ENCODE measurements around the gene ARFIP1. TPM values are rescaled to one million over a fixed set of nuclear protein-coding genes. Genes with fewer than 3 reads are reported as not detected.

ARFIP1 gene
- total and polyA plus RNA-seq, 2 donors = 18.5 to 26.7 TPM

- peaks cover 53 to 69% of the 10 kb centered on the region in 2 donors for H3K27me3 ChIP-seq (ENCODE audit: control insufficient read depth in 2 of 2, insufficient read depth in 1 of 2, low read length in 1 of 2)
- no peaks in the 10 kb centered on the region for H3K36me3 ChIP-seq (ENCODE audit: control insufficient read depth in 2 of 2, insufficient read depth in 2 of 2, low read length in 1 of 2)
- peak in 1 of 9 donors; percentile 35 for DNase-seq (ENCODE audit: low read depth in 6 of 9, low spot score in 9 of 9)
- H3K4me3 ChIP-seq (ENCODE audit: low read length in 2 of 2) = peak within 1 kb of the TSS; percentile 40 to 62
- no peak within 1 kb of the TSS for H3K27ac ChIP-seq (ENCODE audit: low read depth in 1 of 2, low read length in 1 of 2)
- peaks cover 15 to 22% of the 10 kb centered on the region in 2 donors for H3K4me1 ChIP-seq (ENCODE audit: control insufficient read depth in 2 of 2, insufficient read depth in 2 of 2, low read length in 2 of 2)
- 1% methylated on average over 75 of the region's 75 CpGs for WGBS
- H3K9me3 ChIP-seq (ENCODE audit: control insufficient read depth in 2 of 2, insufficient read depth in 1 of 2, low read length in 1 of 2) = no peaks in the 10 kb centered on the region
Measured at GRCh38 chr4:152935631-152936445, 156.1 kb downstream of the ARFIP1 start, which contains the start of gene FHDC1. Gene FHDC1, plus strand, starts transcription at chr4:152936323. Its CDS starts 6,735 bp downstream, at chr4:152943058.

- DNase-seq (ENCODE audit: low read depth in 6 of 9, low spot score in 9 of 9) = peak in 1 of 9 donors; percentile 36
- H3K27me3 ChIP-seq (ENCODE audit: control insufficient read depth in 2 of 2, insufficient read depth in 1 of 2, low read length in 1 of 2) = peaks cover 53 to 69% of the 10 kb centered on the region in 2 donors
Measured at GRCh38 chr4:152936446-152937335, 156.9 kb downstream of the ARFIP1 start.

GRCh38 chr4:152937336-152938236 is 157.8 kb downstream of the ARFIP1 start:
- H3K27me3 ChIP-seq (ENCODE audit: control insufficient read depth in 2 of 2, insufficient read depth in 1 of 2, low read length in 1 of 2) = peaks cover 53 to 72% of the 10 kb centered on the region in 2 donors
- peaks cover 15 to 22% of the 10 kb centered on the region in 2 donors for H3K4me1 ChIP-seq (ENCODE audit: control insufficient read depth in 2 of 2, insufficient read depth in 2 of 2, low read length in 2 of 2)
- DNase-seq (ENCODE audit: low read depth in 6 of 9, low spot score in 9 of 9) = peak in 1 of 9 donors; percentile 39
- no peak overlapping the region for H3K27ac ChIP-seq (ENCODE audit: low read depth in 1 of 2, low read length in 1 of 2)
- H3K4me3 ChIP-seq (ENCODE audit: low read length in 2 of 2) = peak overlapping the region; percentile 40 to 62
- H3K9me3 ChIP-seq (ENCODE audit: control insufficient read depth in 2 of 2, insufficient read depth in 1 of 2, low read length in 1 of 2) = no peaks in the 10 kb centered on the region
- no peaks in the 10 kb centered on the region for H3K36me3 ChIP-seq (ENCODE audit: control insufficient read depth in 2 of 2, insufficient read depth in 2 of 2, low read length in 1 of 2)
- WGBS = under 1% methylated on average over 91 of the region's 91 CpGs

More at GRCh38 chr4:152936446-152937335, 156.9 kb downstream of the ARFIP1 start:
- H3K36me3 ChIP-seq (ENCODE audit: control insufficient read depth in 2 of 2, insufficient read depth in 2 of 2, low read length in 1 of 2) = no peaks in the 10 kb centered on the region
- peak overlapping the region; percentile 40 to 62 for H3K4me3 ChIP-seq (ENCODE audit: low read length in 2 of 2)
- peaks cover 15 to 22% of the 10 kb centered on the region in 2 donors for H3K4me1 ChIP-seq (ENCODE audit: control insufficient read depth in 2 of 2, insufficient read depth in 2 of 2, low read length in 2 of 2)
- H3K9me3 ChIP-seq (ENCODE audit: control insufficient read depth in 2 of 2, insufficient read depth in 1 of 2, low read length in 1 of 2) = no peaks in the 10 kb centered on the region
- under 1% methylated on average over 93 of the region's 93 CpGs for WGBS
- H3K27ac ChIP-seq (ENCODE audit: low read depth in 1 of 2, low read length in 1 of 2) = no peak overlapping the region

GRCh38 chr4:152938237-152938947 is 158.6 kb downstream of the ARFIP1 start:
- WGBS = 37% methylated on average over 17 of the region's 17 CpGs
- Histone ChIP-seq H3K4me3 (ENCODE audit: low read length in 2 of 2) (peak overlapping the region; percentile 32 to 62), H3K27ac (ENCODE audit: low read depth in 1 of 2, low read length in 1 of 2) (no peak overlapping the region), H3K9me3 (ENCODE audit: control insufficient read depth in 2 of 2, insufficient read depth in 1 of 2, low read length in 1 of 2) (no peaks in the 10 kb centered on the region), H3K4me1 (ENCODE audit: control insufficient read depth in 2 of 2, insufficient read depth in 2 of 2, low read length in 2 of 2) (peaks cover 15 to 22% of the 10 kb centered on the region in 2 donors), H3K36me3 (ENCODE audit: control insufficient read depth in 2 of 2, insufficient read depth in 2 of 2, low read length in 1 of 2) (no peaks in the 10 kb centered on the region), H3K27me3 (ENCODE audit: control insufficient read depth in 2 of 2, insufficient read depth in 1 of 2, low read length in 1 of 2) (peaks cover 48 to 69% of the 10 kb centered on the region in 2 donors)
- DNase-seq (ENCODE audit: low read depth in 6 of 9, low spot score in 9 of 9) = no peak

GRCh38 chr4:152939621-152940020 is 159.9 kb downstream of the ARFIP1 start:
- H3K27me3 ChIP-seq (ENCODE audit: control insufficient read depth in 2 of 2, insufficient read depth in 1 of 2, low read length in 1 of 2) = peaks cover 43 to 58% of the 10 kb centered on the region in 2 donors
- H3K36me3 ChIP-seq (ENCODE audit: control insufficient read depth in 2 of 2, insufficient read depth in 2 of 2, low read length in 1 of 2) = no peaks in the 10 kb centered on the region
- peaks cover 15 to 22% of the 10 kb centered on the region in 2 donors for H3K4me1 ChIP-seq (ENCODE audit: control insufficient read depth in 2 of 2, insufficient read depth in 2 of 2, low read length in 2 of 2)
- no peak overlapping the region for H3K4me3 ChIP-seq (ENCODE audit: low read length in 2 of 2)
- WGBS = 99% methylated on average over 2 of the region's 2 CpGs
- no peaks in the 10 kb centered on the region for H3K9me3 ChIP-seq (ENCODE audit: control insufficient read depth in 2 of 2, insufficient read depth in 1 of 2, low read length in 1 of 2)
- DNase-seq (ENCODE audit: low read depth in 6 of 9, low spot score in 9 of 9) = no peak
- H3K27ac ChIP-seq (ENCODE audit: low read depth in 1 of 2, low read length in 1 of 2) = no peak overlapping the region

DNA sequence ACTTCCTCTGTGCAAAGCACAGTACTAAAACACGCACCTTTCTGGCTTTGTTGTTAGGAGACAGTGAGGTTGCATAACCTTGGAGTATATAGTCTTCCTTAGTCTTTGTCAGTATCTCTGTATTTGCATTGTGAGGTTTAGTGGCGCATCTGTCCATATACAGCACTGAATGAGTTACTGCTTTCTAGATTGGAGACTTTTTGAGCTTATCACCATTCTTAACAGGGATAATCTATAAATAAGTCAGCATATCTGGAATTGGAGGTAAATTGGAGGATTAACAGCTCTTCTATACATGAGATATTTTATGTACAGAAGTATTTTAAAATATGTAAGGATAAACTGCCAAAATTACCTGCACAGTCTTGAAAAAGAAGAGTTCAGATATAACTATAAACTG is 160.7 kb downstream of the ARFIP1 start:
- no peaks in the 10 kb centered on the region for H3K36me3 ChIP-seq (ENCODE audit: control insufficient read depth in 2 of 2, insufficient read depth in 2 of 2, low read length in 1 of 2)
- no peak overlapping the region for H3K4me3 ChIP-seq (ENCODE audit: low read length in 2 of 2)
- H3K27ac ChIP-seq (ENCODE audit: low read depth in 1 of 2, low read length in 1 of 2) = no peak overlapping the region
- no peaks in the 10 kb centered on the region for H3K9me3 ChIP-seq (ENCODE audit: control insufficient read depth in 2 of 2, insufficient read depth in 1 of 2, low read length in 1 of 2)
- peaks cover 15 to 17% of the 10 kb centered on the region in 2 donors for H3K4me1 ChIP-seq (ENCODE audit: control insufficient read depth in 2 of 2, insufficient read depth in 2 of 2, low read length in 2 of 2)
- H3K27me3 ChIP-seq (ENCODE audit: control insufficient read depth in 2 of 2, insufficient read depth in 1 of 2, low read length in 1 of 2) = peaks cover 36 to 50% of the 10 kb centered on the region in 2 donors
- DNase-seq (ENCODE audit: low read depth in 6 of 9, low spot score in 9 of 9) = no peak
- 93% methylated on average over 2 of the region's 2 CpGs for WGBS

DNA sequence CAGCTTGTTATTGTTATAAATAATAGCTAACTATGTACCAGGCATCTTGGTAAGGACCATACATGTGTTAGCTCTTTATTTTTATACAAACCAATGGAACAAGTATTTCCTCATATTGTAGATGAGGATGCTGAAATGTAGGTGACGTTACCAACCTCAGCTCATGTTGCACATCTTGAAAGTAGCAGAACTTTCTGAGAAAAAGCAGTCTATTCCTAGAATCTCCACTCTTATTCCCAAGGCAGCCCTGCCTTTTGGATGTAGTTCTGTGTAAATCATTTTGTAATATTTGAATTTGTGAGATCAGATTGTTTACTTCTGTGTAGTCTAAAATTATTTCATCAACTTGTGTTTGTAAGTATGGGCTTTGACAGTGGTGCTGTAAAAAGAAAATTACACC is 161.7 kb downstream of the ARFIP1 start:
- no peaks in the 10 kb centered on the region for H3K36me3 ChIP-seq (ENCODE audit: control insufficient read depth in 2 of 2, insufficient read depth in 2 of 2, low read length in 1 of 2)
- H3K27ac ChIP-seq (ENCODE audit: low read depth in 1 of 2, low read length in 1 of 2) = no peak overlapping the region
- WGBS = 79% methylated on average over 1 of the region's 1 CpG
- peaks cover 28 to 40% of the 10 kb centered on the region in 2 donors for H3K27me3 ChIP-seq (ENCODE audit: control insufficient read depth in 2 of 2, insufficient read depth in 1 of 2, low read length in 1 of 2)
- H3K4me3 ChIP-seq (ENCODE audit: low read length in 2 of 2) = no peak overlapping the region
- DNase-seq (ENCODE audit: low read depth in 6 of 9, low spot score in 9 of 9) = no peak
- H3K9me3 ChIP-seq (ENCODE audit: control insufficient read depth in 2 of 2, insufficient read depth in 1 of 2, low read length in 1 of 2) = no peaks in the 10 kb centered on the region
- H3K4me1 ChIP-seq (ENCODE audit: control insufficient read depth in 2 of 2, insufficient read depth in 2 of 2, low read length in 2 of 2) = peaks cover 10 to 12% of the 10 kb centered on the region in 2 donors

GRCh38 chr4:152942346-152942745 is 162.6 kb downstream of the ARFIP1 start:
- H3K4me1 ChIP-seq (ENCODE audit: control insufficient read depth in 2 of 2, insufficient read depth in 2 of 2, low read length in 2 of 2) = peaks cover 5 to 7% of the 10 kb centered on the region in 2 donors
- no peaks in the 10 kb centered on the region for H3K9me3 ChIP-seq (ENCODE audit: control insufficient read depth in 2 of 2, insufficient read depth in 1 of 2, low read length in 1 of 2)

More at GRCh38 chr4:152942346-152942745, 162.6 kb downstream of the ARFIP1 start:
- DNase-seq (ENCODE audit: low read depth in 6 of 9, low spot score in 9 of 9) = no peak
- Histone ChIP-seq H3K36me3 (ENCODE audit: control insufficient read depth in 2 of 2, insufficient read depth in 2 of 2, low read length in 1 of 2) (no peaks in the 10 kb centered on the region), H3K27me3 (ENCODE audit: control insufficient read depth in 2 of 2, insufficient read depth in 1 of 2, low read length in 1 of 2) (peaks cover 18 to 32% of the 10 kb centered on the region in 2 donors), H3K27ac (ENCODE audit: low read depth in 1 of 2, low read length in 1 of 2) (no peak overlapping the region), H3K4me3 (ENCODE audit: low read length in 2 of 2) (no peak overlapping the region)
- 95% methylated on average over 2 of the region's 2 CpGs for WGBS

All from thymus (tissue), 11 donors.